ENCODE measurements around the gene JADE1.
A peak's percentile ranks its signal among the peaks of the same experiment; 100 is the strongest.

The JADE1 gene

GRCh38 chr4:128866691-128867090, 57.2 kb downstream of the JADE1 start:
- H3K4me3 ChIP-seq (replicated peaks in 1 of 2; ENCODE audit: low read depth in 2 of 2, low read length in 2 of 2) = no peak overlapping the region
- no peak for DNase-seq (ENCODE audit: low read depth in 2 of 2)
- no peak for TF ChIP-seq CTCF (IDR thresholded peaks at IDR 0.05; ENCODE audit: low read depth, low read length)

GRCh38 chr4:128868758-128869157, 59.3 kb downstream of the JADE1 start:
- H3K4me3 ChIP-seq (replicated peaks in 1 of 2; ENCODE audit: low read depth in 2 of 2, low read length in 2 of 2) = no peak overlapping the region
- DNase-seq (ENCODE audit: low read depth in 2 of 2) = peak; percentile 39 to 60
- no peak for TF ChIP-seq CTCF (IDR thresholded peaks at IDR 0.05; ENCODE audit: low read depth, low read length)

- TF ChIP-seq CTCF (IDR thresholded peaks at IDR 0.05; ENCODE audit: low read depth, low read length) = no peak
- no peak for DNase-seq (ENCODE audit: low read depth in 2 of 2)
- H3K4me3 ChIP-seq (replicated peaks in 1 of 2; ENCODE audit: low read depth in 2 of 2, low read length in 2 of 2) = no peak overlapping the region
These were observed 60.4 kb downstream of the JADE1 start for GRCh38 chr4:128869776-128870509.

GRCh38 chr4:128871948-128872347, 62.4 kb downstream of the JADE1 start:
- no peak overlapping the region for H3K4me3 ChIP-seq (replicated peaks in 1 of 2; ENCODE audit: low read depth in 2 of 2, low read length in 2 of 2)
- no peak for TF ChIP-seq CTCF (IDR thresholded peaks at IDR 0.05; ENCODE audit: low read depth, low read length)
- DNase-seq (ENCODE audit: low read depth in 2 of 2) = peak; percentile 58 to 91

- no peak for TF ChIP-seq CTCF (IDR thresholded peaks at IDR 0.05; ENCODE audit: low read depth, low read length)
- no peak overlapping the region for H3K4me3 ChIP-seq (replicated peaks in 1 of 2; ENCODE audit: low read depth in 2 of 2, low read length in 2 of 2)
- no peak for DNase-seq (ENCODE audit: low read depth in 2 of 2)
These were observed 66.7 kb downstream of the JADE1 start for GRCh38 chr4:128876200-128876599.

GRCh38 chr4:128877934-128878333, 68.4 kb downstream of the JADE1 start:
- no peak for TF ChIP-seq CTCF (IDR thresholded peaks at IDR 0.05; ENCODE audit: low read depth, low read length)
- DNase-seq (ENCODE audit: low read depth in 2 of 2) = no peak

GRCh38 chr4:128879283-128879682, 69.8 kb downstream of the JADE1 start:
- no peak for TF ChIP-seq CTCF (IDR thresholded peaks at IDR 0.05; ENCODE audit: low read depth, low read length)
- no peak for DNase-seq (ENCODE audit: low read depth in 2 of 2)

More at GRCh38 chr4:128877934-128878333, 68.4 kb downstream of the JADE1 start:
- H3K4me3 ChIP-seq (replicated peaks in 1 of 2; ENCODE audit: low read depth in 2 of 2, low read length in 2 of 2) = no peak overlapping the region

More at GRCh38 chr4:128879283-128879682, 69.8 kb downstream of the JADE1 start:
- no peak overlapping the region for H3K4me3 ChIP-seq (replicated peaks in 1 of 2; ENCODE audit: low read depth in 2 of 2, low read length in 2 of 2)
